GM18870 (cell line): ENCODE measurements around the gene NSL1.
"Not testable (repeated sequence)": the region's sequence is repeated elsewhere in the genome, so short reads cannot be mapped to it uniquely, and the experiment has no call there.

Source experiments
- ATAC-seq: cut with Tn5 transposase; IDR thresholded peaks from one replicate; pipeline ENCODE4 v1.9.1; 2021; ENCODE audit warnings: moderate library complexity; ENCODE audit not compliant: unreplicated experiment

The NSL1 gene

DNA sequence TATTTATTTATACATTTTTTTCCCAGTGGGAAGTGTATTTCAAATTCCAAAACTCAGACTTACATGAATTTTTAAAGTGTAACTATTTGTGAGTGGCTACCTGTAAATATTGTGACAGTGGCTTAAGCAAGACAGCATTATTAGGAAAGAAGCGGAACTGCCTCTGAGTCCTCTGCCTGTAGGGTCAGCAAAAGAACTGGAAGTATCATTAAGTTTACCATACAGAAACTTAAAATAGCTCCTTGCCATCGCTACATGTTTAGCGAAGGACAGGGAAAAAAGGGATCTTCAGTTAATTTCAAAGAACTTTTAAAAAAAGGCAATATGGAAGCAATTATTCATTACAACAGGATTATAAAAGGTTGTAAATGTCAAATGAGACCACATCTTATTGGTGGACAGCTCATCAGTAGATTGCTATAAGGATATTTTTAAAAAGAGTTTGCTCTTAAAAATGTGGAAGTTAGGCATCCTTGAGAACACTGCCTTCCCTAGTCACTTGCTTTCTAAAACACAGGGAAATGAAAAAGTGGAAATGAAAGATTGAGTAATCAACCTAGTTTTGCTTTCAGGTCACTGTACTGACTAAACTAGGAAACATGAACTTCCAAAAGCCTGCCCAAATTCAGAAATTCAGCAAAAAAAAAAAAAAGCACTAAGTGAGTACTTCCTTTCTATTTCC is 39.2 kb downstream of the NSL1 start:
- ATAC-seq: peak; percentile 50

- ATAC-seq: no peak
Measured at GRCh38 chr1:212749821-212750535, 41.6 kb downstream of the NSL1 start.

DNA sequence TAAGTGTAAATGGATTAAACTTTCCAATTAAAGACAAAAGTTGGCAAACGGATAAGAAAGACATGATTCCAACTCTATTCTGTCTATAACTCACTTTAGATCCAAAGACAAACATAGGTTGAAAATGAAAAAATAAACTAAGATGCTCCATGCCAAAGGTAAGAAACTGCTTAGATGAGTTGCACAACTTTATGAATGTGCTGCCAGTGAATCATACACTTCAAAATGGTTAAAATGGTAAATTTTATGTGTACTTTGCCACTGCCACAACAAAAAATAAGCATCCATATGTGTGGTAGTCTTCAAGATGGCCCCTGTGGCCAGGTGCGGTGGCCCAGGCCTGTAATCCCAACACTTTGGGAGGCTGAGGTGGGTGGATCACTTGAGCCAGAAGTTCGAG is 45.0 kb downstream of the NSL1 start:
- ATAC-seq: no peak

GRCh38 chr1:212745303-212745702 is 46.3 kb downstream of the NSL1 start:
- ATAC-seq: no peak

DNA sequence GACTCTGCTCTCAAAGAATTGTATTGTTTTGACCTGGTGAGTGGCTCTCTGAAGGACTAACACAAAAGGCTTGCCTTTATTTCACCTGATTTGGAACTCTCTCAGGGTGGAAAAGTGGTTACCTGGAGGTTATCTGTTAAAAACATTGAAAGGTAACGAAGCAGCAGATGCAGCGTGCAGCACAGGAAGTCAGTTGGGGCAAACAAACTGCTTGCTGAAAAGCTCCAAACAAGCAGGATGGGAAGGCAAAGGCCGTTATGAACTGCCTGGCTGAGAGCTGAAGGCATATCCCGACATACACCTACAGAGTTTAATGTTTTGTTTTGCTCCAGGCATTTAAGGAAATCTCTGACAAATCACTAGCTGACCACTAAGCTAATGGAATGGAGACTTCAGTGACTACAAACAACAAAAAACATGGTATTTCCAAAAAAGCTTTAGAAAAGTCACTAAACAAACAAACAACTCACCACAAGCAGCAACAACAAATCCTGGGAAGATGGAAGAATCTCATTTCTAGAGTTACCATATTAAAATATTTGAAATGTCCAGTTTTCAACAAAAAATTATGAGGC is 47.6 kb downstream of the NSL1 start:
- no peak for ATAC-seq

GRCh38 chr1:212738330-212738729 is 53.2 kb downstream of the NSL1 start:
- no peak for ATAC-seq

- ATAC-seq: no peak
Measured at GRCh38 chr1:212737559-212737958, 54.0 kb downstream of the NSL1 start.

GRCh38 chr1:212733109-212733508 is 58.5 kb downstream of the NSL1 start:
- ATAC-seq: no peak

GRCh38 chr1:212731630-212732029 is 59.9 kb downstream of the NSL1 start:
- ATAC-seq: no peak

- ATAC-seq: no peak
Measured at GRCh38 chr1:212728606-212729005, 63.0 kb downstream of the NSL1 start.

DNA sequence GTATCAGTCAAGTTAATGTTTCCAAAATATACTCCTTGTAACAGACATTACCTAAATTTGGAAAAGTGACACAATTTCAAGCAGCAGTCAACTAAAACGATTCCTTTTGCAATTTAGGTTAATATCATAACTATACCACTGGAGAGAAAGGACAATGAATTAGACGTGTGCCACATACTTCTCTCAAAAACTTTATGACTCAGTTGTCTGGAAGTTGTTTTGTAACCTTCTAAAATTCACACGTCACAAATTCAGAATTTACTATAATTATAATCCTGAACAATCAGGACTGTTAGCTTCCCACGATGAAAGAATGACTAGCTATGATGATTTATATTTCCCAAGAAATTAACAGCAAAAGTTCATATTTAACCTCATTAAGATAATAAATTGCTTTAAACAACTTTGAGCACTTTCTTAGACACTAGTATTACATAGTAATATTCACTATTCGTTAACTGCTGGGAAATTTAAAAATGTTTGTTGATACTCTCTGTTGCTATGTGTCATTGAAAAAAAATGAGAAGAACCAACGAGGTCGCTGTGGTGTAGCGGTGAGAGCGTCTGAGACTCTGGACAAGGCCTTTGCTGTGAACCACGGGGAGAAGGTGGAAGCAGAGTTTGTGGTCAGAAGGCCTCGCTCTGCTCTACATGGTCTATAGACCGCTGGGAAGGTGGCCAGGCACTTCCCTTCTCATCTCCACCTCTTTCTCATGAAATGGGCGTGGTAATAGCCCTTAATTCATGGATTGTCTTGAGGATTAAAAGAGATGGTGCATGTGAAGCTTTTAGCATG is 64.0 kb downstream of the NSL1 start:
- ATAC-seq: no peak

GRCh38 chr1:212724679-212725078 is 66.9 kb downstream of the NSL1 start:
- ATAC-seq: not testable (repeated sequence)

- ATAC-seq: no peak
Measured at GRCh38 chr1:212722270-212722957, 69.2 kb downstream of the NSL1 start.

DNA sequence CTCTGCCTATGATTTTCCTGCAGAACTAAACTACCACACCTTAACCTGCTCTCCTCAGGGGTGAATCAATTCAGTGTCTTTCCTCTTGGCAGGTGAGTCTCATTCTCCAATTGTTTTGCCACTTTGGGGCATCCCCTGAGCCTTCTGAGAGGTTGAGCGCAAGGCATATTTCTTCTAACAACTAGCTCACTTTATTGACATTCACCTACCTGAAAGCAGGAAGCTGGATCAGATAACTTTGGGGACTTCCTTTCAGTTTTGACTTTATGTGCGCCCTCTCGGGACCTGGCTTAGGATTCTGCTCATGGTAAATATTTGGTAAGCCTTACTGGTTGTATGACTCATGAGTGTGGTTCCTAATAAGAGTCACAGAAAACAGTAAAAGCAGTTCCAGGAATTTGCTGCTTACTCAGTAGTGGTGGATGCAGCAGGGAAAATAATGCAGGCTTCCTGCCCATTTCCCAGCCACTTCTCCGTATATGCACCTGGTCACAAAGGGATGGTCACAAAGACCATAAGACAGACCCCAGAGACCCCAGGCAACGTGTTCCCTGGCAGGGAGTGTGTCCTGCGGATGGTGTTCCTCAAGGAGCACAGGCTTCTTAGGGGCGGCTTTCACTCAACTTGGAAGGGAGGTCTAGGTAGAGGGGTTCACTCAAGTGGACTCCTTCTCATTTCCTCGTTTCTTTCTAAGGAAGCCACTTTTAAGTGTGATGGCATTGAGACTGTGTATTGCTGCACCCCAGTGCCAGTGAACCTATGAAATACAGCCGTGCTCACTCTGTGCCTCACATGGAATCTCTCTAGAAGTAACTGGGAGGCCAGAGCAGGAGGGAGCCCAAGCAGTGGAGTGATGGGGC is 70.0 kb downstream of the NSL1 start:
- ATAC-seq: no peak

GRCh38 chr1:212719633-212720032 is 71.9 kb downstream of the NSL1 start:
- ATAC-seq: no peak

GRCh38 chr1:212718499-212718898 is 73.1 kb downstream of the NSL1 start:
- no peak for ATAC-seq

GRCh38 chr1:212716161-212716560 is 75.4 kb downstream of the NSL1 start:
- ATAC-seq: no peak

- ATAC-seq: no peak
Measured at GRCh38 chr1:212713465-212714136, 78.0 kb downstream of the NSL1 start.
